ENCODE data around the gene MAML3. TPM values are rescaled to one million over a fixed set of nuclear protein-coding genes. Genes with fewer than 3 reads are reported as not detected.

The MAML3 gene
- polyA plus RNA-seq, 1 donor (not counting 4 experiments of a cell fraction or from before 2014, with no cell fraction given), result 0.68 TPM

- Histone ChIP-seq H3K9me3 (ENCODE audit: control insufficient read depth, low read depth, low read length) (no peaks in the 10 kb centered on the region), H3K9me1 (ENCODE audit: control insufficient read depth, extremely low read depth, insufficient read depth, low read length) (no peaks in the 10 kb centered on the region), H4K20me1 (ENCODE audit: control insufficient read depth, extremely low read depth, insufficient read depth, low read length) (no peaks in the 10 kb centered on the region), H3K36me3 (ENCODE audit: control insufficient read depth in 2 of 2, extremely low read depth in 1 of 2, insufficient read depth in 2 of 2, low read length in 2 of 2) (no peaks in the 10 kb centered on the region), H3K9ac (ENCODE audit: control insufficient read depth, extremely low read depth, insufficient read depth, low read length) (no peak overlapping the region), H3K4me3 (ENCODE audit: control insufficient read depth in 2 of 3, extremely low read depth in 1 of 3, insufficient read depth in 2 of 3, low read depth in 1 of 3, low read length in 3 of 3) (no peak overlapping the region), H3K4me1 (ENCODE audit: control insufficient read depth, extremely low read depth, insufficient read depth, low read length) (no peaks in the 10 kb centered on the region), H3K79me2 (ENCODE audit: control insufficient read depth, insufficient read depth, low read length) (no peaks in the 10 kb centered on the region), H2AFZ (ENCODE audit: control insufficient read depth, low read length) (no peak overlapping the region), H3K27me3 (ENCODE audit: control insufficient read depth, extremely low read depth, insufficient read depth, low read length) (no peaks in the 10 kb centered on the region), H3K27ac (ENCODE audit: control insufficient read depth, insufficient read depth, low read length) (no peak overlapping the region), H3K4me2 (ENCODE audit: control insufficient read depth, extremely low read depth, insufficient read depth, low read depth, low read length) (no peak overlapping the region)
- DNase-seq (ENCODE audit: low read depth, low spot score) (no peak), FAIRE-seq (no peak)
- dilution Hi-C loops (cut with MboI; ENCODE audit: extremely low pct_ligation_motif_present, low sequenced_read_pairs), result no loop called here
- no peak for TF ChIP-seq CTCF (optimal IDR thresholded peaks at IDR 0.05 in 1 of 3, IDR thresholded peaks at IDR 0.05 in 1 of 3, conservative IDR thresholded peaks at IDR 0.05 in 1 of 3; ENCODE audit: extremely low read depth in 1 of 3, insufficient read depth in 2 of 3, low read length in 3 of 3)
- TF ChIP-seq EZH2 (IDR thresholded peaks at IDR 0.05; ENCODE audit: low read length), result no peak
Measured at GRCh38 chr4:140028676-140029517, 125.1 kb downstream of the MAML3 start.

- Histone ChIP-seq H3K4me1 (ENCODE audit: control insufficient read depth, extremely low read depth, insufficient read depth, low read length) (no peaks in the 10 kb centered on the region), H2AFZ (ENCODE audit: control insufficient read depth, low read length) (no peak overlapping the region), H3K4me2 (ENCODE audit: control insufficient read depth, extremely low read depth, insufficient read depth, low read depth, low read length) (no peak overlapping the region), H3K4me3 (ENCODE audit: control insufficient read depth in 2 of 3, extremely low read depth in 1 of 3, insufficient read depth in 2 of 3, low read depth in 1 of 3, low read length in 3 of 3) (no peak overlapping the region), H3K36me3 (ENCODE audit: control insufficient read depth in 2 of 2, extremely low read depth in 1 of 2, insufficient read depth in 2 of 2, low read length in 2 of 2) (no peaks in the 10 kb centered on the region), H3K27me3 (ENCODE audit: control insufficient read depth, extremely low read depth, insufficient read depth, low read length) (no peaks in the 10 kb centered on the region), H3K27ac (ENCODE audit: control insufficient read depth, insufficient read depth, low read length) (no peak overlapping the region), H3K9me1 (ENCODE audit: control insufficient read depth, extremely low read depth, insufficient read depth, low read length) (no peaks in the 10 kb centered on the region), H4K20me1 (ENCODE audit: control insufficient read depth, extremely low read depth, insufficient read depth, low read length) (no peaks in the 10 kb centered on the region), H3K79me2 (ENCODE audit: control insufficient read depth, insufficient read depth, low read length) (no peaks in the 10 kb centered on the region), H3K9ac (ENCODE audit: control insufficient read depth, extremely low read depth, insufficient read depth, low read length) (no peak overlapping the region), H3K9me3 (ENCODE audit: control insufficient read depth, low read depth, low read length) (no peaks in the 10 kb centered on the region)
- FAIRE-seq, result no peak
- TF ChIP-seq EZH2 (IDR thresholded peaks at IDR 0.05; ENCODE audit: low read length) (no peak), CTCF (optimal IDR thresholded peaks at IDR 0.05 in 1 of 3, IDR thresholded peaks at IDR 0.05 in 1 of 3, conservative IDR thresholded peaks at IDR 0.05 in 1 of 3; ENCODE audit: extremely low read depth in 1 of 3, insufficient read depth in 2 of 3, low read length in 3 of 3) (no peak)
- dilution Hi-C loops (cut with MboI; ENCODE audit: extremely low pct_ligation_motif_present, low sequenced_read_pairs), result no loop called here
- DNase-seq (ENCODE audit: low read depth, low spot score), result no peak
Measured at GRCh38 chr4:140028101-140028500, 125.9 kb downstream of the MAML3 start.
